ENCODE results near the gene TBC1D3I. TPM values are rescaled to one million over a fixed set of nuclear protein-coding genes. Genes with fewer than 3 reads are reported as not detected.

Gene TBC1D3I
- total RNA-seq, 2 experiments from 2014 or later: 0.45 to 1.1 TPM

Other genes starting within 250 kb of the TBC1D3I start
- gene CCL23, start 246.6 kb downstream of the TBC1D3I start, total RNA-seq: under 1 TPM in 1 of 2 experiments, not detected in 1; 0.82 TPM
- not detected for gene CCL18, start 200.3 kb downstream of the TBC1D3I start, total RNA-seq
- 100 to 1,000 TPM in 1 of 2 experiments, 10 to 100 TPM in 1; 77.2 to 634 TPM for gene CCL3, start 174.4 kb downstream of the TBC1D3I start, total RNA-seq
- 100 to 1,000 TPM in 1 of 2 experiments, 10 to 100 TPM in 1; 66.7 to 367 TPM for gene CCL4, start 160.7 kb downstream of the TBC1D3I start, total RNA-seq
- gene TBC1D3B, start 87.9 kb downstream of the TBC1D3I start, total RNA-seq: 1 to 10 TPM; 5.8 to 9.9 TPM
- gene CCL3L1, start 67.8 kb downstream of the TBC1D3I start, total RNA-seq: 10 to 100 TPM; 10.5 to 35.6 TPM
- 10 to 100 TPM; 22.8 to 56.5 TPM for gene CCL4L2, start 53.5 kb downstream of the TBC1D3I start, total RNA-seq
- gene TBC1D3G, start 59.3 kb upstream of the TBC1D3I start, total RNA-seq: not detected
- gene TBC1D3H, start 123.9 kb upstream of the TBC1D3I start, total RNA-seq: not detected
- 10 to 100 TPM; 34.3 to 45.8 TPM for gene ZNHIT3, start 222.1 kb upstream of the TBC1D3I start, total RNA-seq